ENCODE results near the gene MFGE8.

DNA sequence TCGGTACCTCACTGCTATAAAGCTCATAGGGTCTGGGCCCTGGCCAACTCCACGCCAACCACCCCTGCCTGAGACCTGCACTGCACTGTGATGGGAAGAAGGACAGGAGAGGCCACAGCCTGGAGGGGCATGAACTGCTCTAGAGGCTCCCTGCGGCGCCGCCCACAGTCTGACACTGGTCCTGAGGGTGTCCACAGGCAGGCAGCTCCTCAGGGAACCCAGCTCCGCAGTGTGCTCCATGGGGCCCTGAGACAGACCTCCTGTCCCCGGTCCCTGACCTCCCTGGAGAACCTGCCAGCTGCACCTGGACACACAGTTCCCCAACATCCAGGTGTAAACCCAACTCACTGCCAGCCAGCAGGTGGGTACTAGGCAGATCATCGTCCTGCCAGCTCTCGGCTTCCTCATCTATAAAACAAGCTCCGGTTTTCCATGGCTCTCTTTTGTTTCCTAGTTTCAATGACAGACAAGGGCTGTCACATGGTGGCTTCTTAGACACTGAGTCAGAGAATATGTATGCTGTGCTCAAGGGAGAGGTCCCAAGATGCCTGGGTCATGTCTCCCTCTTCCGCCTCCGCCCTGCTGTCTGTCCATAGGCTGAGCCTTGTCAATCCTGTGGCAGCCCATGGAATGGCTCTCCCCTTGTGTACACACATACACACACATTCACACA, 12.7 kb downstream of the MFGE8 start:
- TF ChIP-seq, protein P1, sequence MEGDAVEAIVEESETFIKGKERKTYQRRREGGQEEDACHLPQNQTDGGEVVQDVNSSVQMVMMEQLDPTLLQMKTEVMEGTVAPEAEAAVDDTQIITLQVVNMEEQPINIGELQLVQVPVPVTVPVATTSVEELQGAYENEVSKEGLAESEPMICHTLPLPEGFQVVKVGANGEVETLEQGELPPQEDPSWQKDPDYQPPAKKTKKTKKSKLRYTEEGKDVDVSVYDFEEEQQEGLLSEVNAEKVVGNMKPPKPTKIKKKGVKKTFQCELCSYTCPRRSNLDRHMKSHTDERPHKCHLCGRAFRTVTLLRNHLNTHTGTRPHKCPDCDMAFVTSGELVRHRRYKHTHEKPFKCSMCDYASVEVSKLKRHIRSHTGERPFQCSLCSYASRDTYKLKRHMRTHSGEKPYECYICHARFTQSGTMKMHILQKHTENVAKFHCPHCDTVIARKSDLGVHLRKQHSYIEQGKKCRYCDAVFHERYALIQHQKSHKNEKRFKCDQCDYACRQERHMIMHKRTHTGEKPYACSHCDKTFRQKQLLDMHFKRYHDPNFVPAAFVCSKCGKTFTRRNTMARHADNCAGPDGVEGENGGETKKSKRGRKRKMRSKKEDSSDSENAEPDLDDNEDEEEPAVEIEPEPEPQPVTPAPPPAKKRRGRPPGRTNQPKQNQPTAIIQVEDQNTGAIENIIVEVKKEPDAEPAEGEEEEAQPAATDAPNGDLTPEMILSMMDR (IDR thresholded peaks at IDR 0.05) = no peak
- TF ChIP-seq POLR2A (IDR thresholded peaks at IDR 0.05) = no peak

All from uterus (tissue), 2 donors.